ENCODE results near the gene LARGE1. TPM values are rescaled to one million over a fixed set of nuclear protein-coding genes. Genes with fewer than 3 reads are reported as not detected.

The LARGE1 gene
- total and polyA plus RNA-seq, 2 of the 13 experiments (the other 11 are each of a cell fraction or from before 2014, with no cell fraction given): 8.4 to 11.0 TPM

GRCh38 chr22:33864723-33865130 lies 55.5 kb downstream of the LARGE1 start:
- Histone ChIP-seq H3K4me2 (ENCODE audit: low read depth, low read length) (peak overlapping the region; percentile 76), H2AFZ (ENCODE audit: low read length) (no peak overlapping the region), H3K4me1 (ENCODE audit: insufficient read depth, low read length) (peaks cover 41% of the 10 kb centered on the region), H3K9ac (ENCODE audit: insufficient read depth, low read depth, low read length) (peak overlapping the region; percentile 49; the same call in 1 of the 2 replicates), H3K27ac (ENCODE audit: extremely low read length, insufficient read depth, low read length) (peak overlapping the region; percentile 72), H3K27me3 (ENCODE audit: control insufficient read depth in 1 of 2, insufficient read depth in 2 of 2, low read length in 2 of 2) (no peaks in the 10 kb centered on the region), H3K79me2 (ENCODE audit: insufficient read depth, low read length) (no peaks in the 10 kb centered on the region), H3K4me3 (replicated peaks in 1 of 3; ENCODE audit: insufficient read depth in 1 of 3, low read depth in 2 of 3, low read length in 3 of 3) (peak overlapping the region; percentile 4 to 58 (median 23); a peak in 4 of 6 replicates), H3K36me3 (replicated peaks in 1 of 2; ENCODE audit: control insufficient read depth in 1 of 2, insufficient read depth in 2 of 2, low read length in 2 of 2) (no peaks in the 10 kb centered on the region), H3K9me3 (ENCODE audit: low read length) (no peaks in the 10 kb centered on the region), H4K20me1 (ENCODE audit: insufficient read depth, low read length) (no peaks in the 10 kb centered on the region)
- in situ Hi-C loops (cut with HindIII; ENCODE audit: extremely low pct_ligation_motif_present, low pct_unique_long_range_greater_than_20kb) (no loop called here), intact Hi-C loops (cut with micrococcal nuclease; ENCODE audit: unreplicated experiment) (no loop called here)
- ChIA-PET POLR2A (interaction anchor here (0.8 to 1.2 kb wide), 2 partner anchors 11 to 23 kb away, joined by 3 to 7 read pairs; no protein-coding TSS in a partner anchor), CTCF (ENCODE audit: low intra/inter-chr PET ratio, low total read pairs) (no interaction called here)
- FAIRE-seq (peak; percentile 79), DNase-seq (ENCODE audit: low spot score) (peak; percentile 63), ATAC-seq (peak; percentile 86)
- WGBS (ENCODE audit: low lambda C conversion rate): 10% methylated on average over 4 of the region's 7 CpGs
- no TSS peak for BruUV-seq (replicated peaks)
- TF ChIP-seq ZNF12 (CRISPR knock-in tag; IDR thresholded peaks at IDR 0.05) (no peak), AGO1 (IDR thresholded peaks at IDR 0.05; ENCODE audit: low read depth, low read length, poor library complexity, severe bottlenecking) (no peak), STAT6 (CRISPR knock-in tag; IDR thresholded peaks at IDR 0.05; ENCODE audit: borderline replicate concordance) (no peak), ZC3H4 (CRISPR knock-in tag; IDR thresholded peaks at IDR 0.05; ENCODE audit: borderline replicate concordance) (no peak), NFIB (CRISPR knock-in tag; IDR thresholded peaks at IDR 0.05; ENCODE audit: borderline replicate concordance) (no peak), PLSCR1 (CRISPR knock-in tag; IDR thresholded peaks at IDR 0.05; ENCODE audit: borderline replicate concordance) (no peak), MYNN (CRISPR knock-in tag; IDR thresholded peaks at IDR 0.05; ENCODE audit: low read depth) (no peak), ZNF784 (CRISPR knock-in tag; IDR thresholded peaks at IDR 0.05; ENCODE audit: borderline replicate concordance) (no peak), KMT2A (CRISPR knock-in tag; IDR thresholded peaks at IDR 0.05) (no peak), SALL1 (CRISPR knock-in tag; IDR thresholded peaks at IDR 0.05) (peak; percentile 45; the same call in 1 of the 2 replicates), NR2F1 (CRISPR knock-in tag; IDR thresholded peaks at IDR 0.05) (no peak), POGZ (CRISPR knock-in tag; IDR thresholded peaks at IDR 0.05) (0 out of 2 replicates have a peak, but pooled peaks have one; percentile 27), GFI1 (CRISPR knock-in tag; IDR thresholded peaks at IDR 0.05; ENCODE audit: borderline replicate concordance) (0 out of 2 replicates have a peak, but pooled peaks have one; percentile 34), THRA (CRISPR knock-in tag; IDR thresholded peaks at IDR 0.05; ENCODE audit: borderline replicate concordance) (no peak), CREM (IDR thresholded peaks at IDR 0.05) (no peak), CREM (CRISPR knock-in tag; IDR thresholded peaks at IDR 0.05) (no peak), EP300 (IDR thresholded peaks at IDR 0.05; ENCODE audit: low read depth in 2 of 2, low read length in 2 of 2) (0 out of 4 replicates have a peak, but pooled peaks of 1 of the 2 experiments have one; percentile 9), EP300 (CRISPR knock-in tag; IDR thresholded peaks at IDR 0.05; ENCODE audit: borderline replicate concordance) (no peak), MTF2 (CRISPR knock-in tag; IDR thresholded peaks at IDR 0.05; ENCODE audit: borderline replicate concordance) (no peak)
